Measurements from ENCODE around the gene ABAT. TPM values are rescaled to one million over a fixed set of nuclear protein-coding genes. Genes with fewer than 3 reads are reported as not detected.

ABAT gene
- 1 to 10 TPM; 3.5 to 8.7 TPM for total RNA-seq

GRCh38 chr16:8674413-8675022, at the start of gene ABAT:
ABAT (plus strand) TSS chr16:8674617; CDS start chr16:8735740, 61,123 bp downstream.
- peak; percentile 87 to 90 for DNase-seq (ENCODE audit: low spot score in 2 of 2)
- Mint-ChIP-seq H3K36me3 (peaks cover 2 to 7% of the 10 kb centered on the region in 2 donors), H3K27ac (peak within 1 kb of the TSS; percentile 86 to 89), H3K9me3 (no peaks in the 10 kb centered on the region)
- peak; percentile 91 to 99 for ATAC-seq

GRCh38 chr16:8625491-8626087, 48.8 kb upstream of the ABAT start:
- H3K36me3 Mint-ChIP-seq, result peaks cover 11 to 15% of the 10 kb centered on the region in 2 donors
- H3K27ac Mint-ChIP-seq, result no peak overlapping the region
- H3K9me3 Mint-ChIP-seq, result no peaks in the 10 kb centered on the region
- ATAC-seq (no peak), DNase-seq (ENCODE audit: low spot score in 2 of 2) (no peak)

- ATAC-seq (no peak), DNase-seq (ENCODE audit: low spot score in 2 of 2) (no peak)
- H3K9me3 Mint-ChIP-seq, result no peaks in the 10 kb centered on the region
- H3K27ac Mint-ChIP-seq, result peak overlapping the region in 1 of 2 donors; percentile 9
- H3K36me3 Mint-ChIP-seq, result peaks cover 3 to 15% of the 10 kb centered on the region in 2 donors
Observed at GRCh38 chr16:8626946-8627345, 47.5 kb upstream of the ABAT start.

GRCh38 chr16:8627456-8627855, 47.0 kb upstream of the ABAT start:
- ATAC-seq, result no peak

GRCh38 chr16:8628981-8629725, 45.3 kb upstream of the ABAT start:
- peaks cover 0 to 15% of the 10 kb centered on the region in 2 donors for H3K36me3 Mint-ChIP-seq
- H3K27ac Mint-ChIP-seq, result peak overlapping the region; percentile 35 to 92
- no peaks in the 10 kb centered on the region for H3K9me3 Mint-ChIP-seq
- ATAC-seq (peak in 1 of 2 donors; percentile 40), DNase-seq (ENCODE audit: low spot score in 2 of 2) (no peak)

More at GRCh38 chr16:8627456-8627855, 47.0 kb upstream of the ABAT start:
- DNase-seq (ENCODE audit: low spot score in 2 of 2), result no peak
- H3K27ac Mint-ChIP-seq, result peak overlapping the region in 1 of 2 donors; percentile 9
- no peaks in the 10 kb centered on the region for H3K9me3 Mint-ChIP-seq
- H3K36me3 Mint-ChIP-seq, result peaks cover 0 to 15% of the 10 kb centered on the region in 2 donors

- no peak for ATAC-seq
- DNase-seq (ENCODE audit: low spot score in 2 of 2), result no peak
- Mint-ChIP-seq H3K36me3 (peaks cover 0 to 15% of the 10 kb centered on the region in 2 donors), H3K27ac (no peak overlapping the region), H3K9me3 (no peaks in the 10 kb centered on the region)
Observed at GRCh38 chr16:8630255-8630953, 44.0 kb upstream of the ABAT start.

GRCh38 chr16:8631373-8631772, 43.0 kb upstream of the ABAT start:
- no peaks in the 10 kb centered on the region for H3K9me3 Mint-ChIP-seq
- peaks cover 0 to 15% of the 10 kb centered on the region in 2 donors for H3K36me3 Mint-ChIP-seq
- ATAC-seq (no peak), DNase-seq (ENCODE audit: low spot score in 2 of 2) (no peak)
- H3K27ac Mint-ChIP-seq, result no peak overlapping the region

GRCh38 chr16:8631818-8632465, 42.5 kb upstream of the ABAT start:
- ATAC-seq (no peak), DNase-seq (ENCODE audit: low spot score in 2 of 2) (no peak)
- Mint-ChIP-seq H3K9me3 (no peaks in the 10 kb centered on the region), H3K36me3 (peaks cover 0 to 12% of the 10 kb centered on the region in 2 donors), H3K27ac (peak overlapping the region in 1 of 2 donors; percentile 50)

GRCh38 chr16:8632675-8633182, 41.7 kb upstream of the ABAT start:
- Mint-ChIP-seq H3K27ac (peak overlapping the region; percentile 18 to 50), H3K9me3 (no peaks in the 10 kb centered on the region), H3K36me3 (peaks cover 0 to 9% of the 10 kb centered on the region in 2 donors)
- DNase-seq (ENCODE audit: low spot score in 2 of 2), result no peak
- ATAC-seq, result no peak

- no peaks in the 10 kb centered on the region for H3K36me3 Mint-ChIP-seq
- DNase-seq (ENCODE audit: low spot score in 2 of 2), result no peak
- H3K27ac Mint-ChIP-seq, result no peak overlapping the region
- ATAC-seq, result no peak
- H3K9me3 Mint-ChIP-seq, result no peaks in the 10 kb centered on the region
Observed at GRCh38 chr16:8634991-8635736, 39.3 kb upstream of the ABAT start.

GRCh38 chr16:8639694-8640093, 34.7 kb upstream of the ABAT start:
- peaks cover 19 to 23% of the 10 kb centered on the region in 2 donors for H3K36me3 Mint-ChIP-seq
- DNase-seq (ENCODE audit: low spot score in 2 of 2) (no peak), ATAC-seq (no peak)
- H3K27ac Mint-ChIP-seq, result peak overlapping the region in 1 of 2 donors; percentile 36
- no peaks in the 10 kb centered on the region for H3K9me3 Mint-ChIP-seq

- Mint-ChIP-seq H3K27ac (peak overlapping the region in 1 of 2 donors; percentile 1), H3K36me3 (peaks cover 29 to 35% of the 10 kb centered on the region in 2 donors), H3K9me3 (no peaks in the 10 kb centered on the region)
- ATAC-seq (no peak), DNase-seq (ENCODE audit: low spot score in 2 of 2) (no peak)
Observed at GRCh38 chr16:8641671-8642070, 32.7 kb upstream of the ABAT start.

GRCh38 chr16:8642146-8642545, 32.3 kb upstream of the ABAT start:
- ATAC-seq (no peak), DNase-seq (ENCODE audit: low spot score in 2 of 2) (no peak)
- H3K9me3 Mint-ChIP-seq, result no peaks in the 10 kb centered on the region
- peak overlapping the region in 1 of 2 donors; percentile 3 for H3K27ac Mint-ChIP-seq
- peaks cover 29 to 35% of the 10 kb centered on the region in 2 donors for H3K36me3 Mint-ChIP-seq

- ATAC-seq (peak; percentile 35 to 51), DNase-seq (ENCODE audit: low spot score in 2 of 2) (no peak)
- peaks cover 29 to 35% of the 10 kb centered on the region in 2 donors for H3K36me3 Mint-ChIP-seq
- peak overlapping the region; percentile 1 to 92 for H3K27ac Mint-ChIP-seq
- no peaks in the 10 kb centered on the region for H3K9me3 Mint-ChIP-seq
Observed at GRCh38 chr16:8644211-8645140, 29.9 kb upstream of the ABAT start.

GRCh38 chr16:8645141-8645521, 29.3 kb upstream of the ABAT start:
- Mint-ChIP-seq H3K9me3 (no peaks in the 10 kb centered on the region), H3K36me3 (peaks cover 29 to 35% of the 10 kb centered on the region in 2 donors), H3K27ac (peak overlapping the region; percentile 1 to 92)
- no peak for DNase-seq (ENCODE audit: low spot score in 2 of 2)
- ATAC-seq, result no peak

Measured in activated naive CD4-positive, alpha-beta T cell treated with anti-CD3 and anti-CD28 coated beads, Interleukin-2, amount 50 U/mL, for 72 hours (primary cell).